Measurements from ENCODE around the gene SGMS1. TPM values are rescaled to one million over a fixed set of nuclear protein-coding genes. Genes with fewer than 3 reads are reported as not detected.

The SGMS1 gene
- total RNA-seq, 1 experiment from 2014 or later: 34.5 TPM

DNA sequence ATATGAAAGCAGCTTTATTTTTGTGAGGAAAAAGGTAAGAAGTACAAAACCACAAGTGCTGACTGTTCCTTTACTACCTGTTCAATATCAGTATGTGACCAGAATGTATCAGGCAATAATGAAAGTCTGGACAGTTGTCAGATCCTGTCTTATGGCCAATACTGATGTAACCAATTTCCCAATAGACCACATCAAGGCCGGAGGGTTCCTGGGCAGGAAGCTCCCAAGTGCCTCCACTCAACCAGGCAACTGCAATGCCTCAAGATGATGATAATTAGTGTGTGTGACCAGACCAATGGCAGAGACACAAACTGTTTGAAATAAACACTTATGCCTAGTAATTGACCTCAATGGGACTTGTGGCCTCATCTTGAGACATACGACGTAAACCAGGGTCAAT is 223.1 kb downstream of the SGMS1 start:
- Mint-ChIP-seq H3K4me1 (ENCODE audit: low read depth, unreplicated experiment) (peaks cover 51% of the 10 kb centered on the region), H3K9me3 (ENCODE audit: low read depth, unreplicated experiment) (no peaks in the 10 kb centered on the region), H3K4me3 (ENCODE audit: low read depth, unreplicated experiment) (no peak overlapping the region), H3K36me3 (ENCODE audit: insufficient read depth, unreplicated experiment) (no peaks in the 10 kb centered on the region), H3K27ac (ENCODE audit: unreplicated experiment) (no peak overlapping the region), H3K27me3 (ENCODE audit: unreplicated experiment) (no peaks in the 10 kb centered on the region)
- CTCF ChIA-PET: no interaction called here
- no peak for DNase-seq
- BruUV-seq (replicated peaks): no TSS peak
- TF ChIP-seq CTCF (IDR thresholded peaks at IDR 0.05; ENCODE audit: unreplicated experiment): no peak
- intact Hi-C loops (cut with micrococcal nuclease; ENCODE audit: unreplicated experiment): no loop called here

DNA sequence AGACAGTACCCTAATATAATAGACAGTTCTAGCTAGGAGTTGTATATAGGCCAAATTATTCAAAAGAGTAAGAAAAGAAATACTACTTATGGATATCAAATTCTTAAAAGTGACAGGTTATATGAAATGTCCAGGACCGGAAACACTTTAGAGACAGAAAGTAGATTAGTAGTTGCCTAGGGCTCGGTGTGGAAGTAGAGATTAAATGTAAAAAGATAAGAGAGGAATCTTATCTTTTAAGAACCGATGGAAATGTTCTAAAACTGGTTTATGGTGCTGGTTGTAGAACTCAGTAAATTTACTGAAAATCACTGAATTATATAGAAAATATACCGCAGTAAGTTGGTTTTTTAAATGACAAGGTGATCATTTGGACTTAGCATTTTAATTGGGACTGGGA is 224.9 kb downstream of the SGMS1 start:
- no TSS peak for BruUV-seq (replicated peaks)
- Mint-ChIP-seq H3K4me3 (ENCODE audit: low read depth, unreplicated experiment) (no peak overlapping the region), H3K27me3 (ENCODE audit: unreplicated experiment) (no peaks in the 10 kb centered on the region), H3K9me3 (ENCODE audit: low read depth, unreplicated experiment) (no peaks in the 10 kb centered on the region), H3K36me3 (ENCODE audit: insufficient read depth, unreplicated experiment) (no peaks in the 10 kb centered on the region), H3K4me1 (ENCODE audit: low read depth, unreplicated experiment) (peaks cover 51% of the 10 kb centered on the region), H3K27ac (ENCODE audit: unreplicated experiment) (no peak overlapping the region)
- DNase-seq: no peak
- intact Hi-C loops (cut with micrococcal nuclease; ENCODE audit: unreplicated experiment): no loop called here
- no peak for TF ChIP-seq CTCF (IDR thresholded peaks at IDR 0.05; ENCODE audit: unreplicated experiment)
- CTCF ChIA-PET: no interaction called here

DNA sequence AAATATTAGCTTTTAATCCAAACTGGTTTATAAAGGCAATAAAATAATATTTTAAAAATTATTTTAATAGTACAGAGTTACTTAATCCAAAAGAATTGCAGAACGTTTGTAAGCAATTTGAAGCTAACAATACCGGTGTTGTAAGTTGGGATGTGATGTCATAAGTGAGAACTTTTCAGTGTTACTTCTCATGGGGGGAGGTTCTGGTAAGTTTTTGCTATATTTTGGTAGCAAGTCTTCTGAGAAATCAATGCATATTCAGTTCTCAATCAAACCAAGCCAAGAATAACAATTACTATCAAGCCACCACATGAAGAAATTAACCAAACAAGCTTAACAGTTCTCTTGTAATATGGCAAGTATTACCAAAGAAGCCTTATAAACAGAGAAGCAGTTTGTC is 225.4 kb downstream of the SGMS1 start:
- CTCF ChIA-PET: no interaction called here
- Mint-ChIP-seq H3K27ac (ENCODE audit: unreplicated experiment) (no peak overlapping the region), H3K27me3 (ENCODE audit: unreplicated experiment) (no peaks in the 10 kb centered on the region), H3K36me3 (ENCODE audit: insufficient read depth, unreplicated experiment) (no peaks in the 10 kb centered on the region), H3K9me3 (ENCODE audit: low read depth, unreplicated experiment) (no peaks in the 10 kb centered on the region), H3K4me1 (ENCODE audit: low read depth, unreplicated experiment) (peaks cover 51% of the 10 kb centered on the region), H3K4me3 (ENCODE audit: low read depth, unreplicated experiment) (no peak overlapping the region)
- DNase-seq: no peak
- no peak for TF ChIP-seq CTCF (IDR thresholded peaks at IDR 0.05; ENCODE audit: unreplicated experiment)
- BruUV-seq (replicated peaks): no TSS peak
- intact Hi-C loops (cut with micrococcal nuclease; ENCODE audit: unreplicated experiment): no loop called here

DNA sequence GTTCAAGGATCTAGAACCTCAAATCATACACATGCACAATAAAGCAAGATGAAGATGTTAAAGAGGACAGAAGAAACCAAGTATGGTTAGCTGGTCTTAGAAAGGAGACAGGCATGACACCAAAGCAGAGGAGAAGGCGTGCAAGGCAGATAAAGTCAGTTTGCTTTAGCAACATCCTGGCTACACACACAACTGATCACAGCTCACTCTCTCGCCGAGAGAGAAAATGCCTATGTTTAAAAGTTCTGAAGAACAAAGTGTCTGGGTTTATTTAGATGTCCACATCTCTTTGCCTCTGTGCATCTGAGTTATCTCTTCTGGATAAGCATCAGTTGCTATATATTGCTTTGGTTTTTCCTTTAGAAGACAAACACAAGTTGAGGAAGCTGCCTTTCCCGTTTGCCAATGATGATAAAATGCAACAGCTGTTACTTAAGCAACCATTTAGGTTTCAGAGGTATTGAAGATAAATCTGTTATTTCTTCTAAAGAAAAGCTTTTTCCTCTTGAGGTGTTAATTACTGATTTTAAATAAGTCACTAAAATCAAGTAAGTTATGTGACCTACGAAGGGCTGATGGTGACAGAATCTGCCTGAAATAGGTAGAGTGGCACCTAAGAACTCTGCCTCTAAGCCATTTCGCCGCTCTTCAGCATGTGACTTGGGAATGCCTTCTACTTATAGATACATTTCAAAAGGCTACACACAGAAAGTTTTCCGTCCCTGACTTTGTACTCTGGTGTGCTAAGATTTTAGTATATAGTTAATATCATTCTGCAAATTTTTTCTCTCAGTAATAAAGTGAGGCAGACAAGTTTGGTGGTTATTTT is 226.2 kb downstream of the SGMS1 start:
- TF ChIP-seq CTCF (IDR thresholded peaks at IDR 0.05; ENCODE audit: unreplicated experiment): no peak
- Mint-ChIP-seq H3K27me3 (ENCODE audit: unreplicated experiment) (no peaks in the 10 kb centered on the region), H3K4me3 (ENCODE audit: low read depth, unreplicated experiment) (no peak overlapping the region), H3K9me3 (ENCODE audit: low read depth, unreplicated experiment) (peaks cover 1% of the 10 kb centered on the region), H3K4me1 (ENCODE audit: low read depth, unreplicated experiment) (peaks cover 51% of the 10 kb centered on the region), H3K27ac (ENCODE audit: unreplicated experiment) (no peak overlapping the region), H3K36me3 (ENCODE audit: insufficient read depth, unreplicated experiment) (peaks cover 6% of the 10 kb centered on the region)
- DNase-seq: no peak
- intact Hi-C loops (cut with micrococcal nuclease; ENCODE audit: unreplicated experiment): no loop called here
- no TSS peak for BruUV-seq (replicated peaks)
- CTCF ChIA-PET: interaction anchor here (0.8 kb wide), 1 partner anchor 10 kb away, joined by 3 read pairs; no protein-coding TSS in a partner anchor
